K562 (cell line): ENCODE data around the gene PHF10. TPM values are rescaled to one million over a fixed set of nuclear protein-coding genes. Genes with fewer than 3 reads are reported as not detected.
A peak's percentile ranks its signal among the peaks of the same experiment; 100 is the strongest.

Experiments
- ATAC-seq: fragments of 200-7000 bp; cut with Tn5 transposase; 3 replicates; pipeline ENCODE4 v1.9.1; 2020; ENCODE audit warnings: moderate library complexity
- BruUV-seq: library from RNA; stranded (reverse); fragments of 400-500 nt; replicated peaks from 2 replicates; lab custom pipeline; 2021; lab: Mats Ljungman, UMichigan
- CTCF ChIA-PET: fragments of 300-600 bp; formaldehyde crosslinking; extraction: SDS; loops from one replicate; lab custom pipeline; 2021; ENCODE audit warnings: low intra/inter-chr PET ratio; lab: Yijun Ruan, JAX
- POLR2A ChIA-PET: fragments of 300-600, 350-650 bp; sonication (Branson Sonifier 250); formaldehyde crosslinking; extraction: SDS; loops from one replicate; lab custom pipeline; 2021; ENCODE audit warnings: antibody characterized with exemption, inconsistent platforms; lab: Yijun Ruan, JAX
- DNase-seq, 4 experiments: peaks; one replicate each; pipeline versions ENCODE4 v3.0.0 to v3.0.0-alpha.2; 2011 to 2018; ENCODE audit warnings: low spot score in 3 of 4, mixed read lengths in 3 of 4; ENCODE audit errors: extremely low read depth in 1 of 4
- FAIRE-seq: peaks from 2 replicates; lab custom pipeline; 2011; peaks lifted over from hg19 to GRCh38; lab: Jason Lieb, UNC
- H2AFZ ChIP-seq: 2 replicates; pipeline ENCODE4 v1.6.0; 2011; ENCODE audit warnings: low read depth, low read length, control low read depth, inconsistent platforms
- H3K27ac ChIP-seq: fragments of 200-600 bp; 3 replicates; pipeline ENCODE4 v1.8.0; 2011; ENCODE audit warnings: low read depth, mild to moderate bottlenecking, control low read depth, inconsistent platforms, low read length, moderate library complexity, mixed read lengths; ENCODE audit errors: extremely low read depth
- H3K27me3 ChIP-seq, 2 experiments: fragments of 300-600 bp in 1 of 2; 2 replicates in 1 of 2; 3 replicates in 1 of 2; pipeline versions ENCODE4 v1.6.0 to v1.8.0; 2011; ENCODE audit warnings: inconsistent platforms in 2 of 2, low read length in 2 of 2, mild to moderate bottlenecking in 1 of 2, mixed read lengths in 1 of 2, moderate library complexity in 1 of 2; ENCODE audit not compliant: control insufficient read depth in 2 of 2, insufficient read depth in 2 of 2
- H3K36me3 ChIP-seq: fragments of 300-600 bp; 3 replicates; pipeline ENCODE4 v1.8.0; 2011; ENCODE audit warnings: mild to moderate bottlenecking, low read length, inconsistent platforms; ENCODE audit not compliant: control insufficient read depth, insufficient read depth
- H3K4me1 ChIP-seq, 2 experiments: fragments of 200-600 bp in 1 of 2; replicated peaks in 1 of 2; 2 replicates in 1 of 2; 3 replicates in 1 of 2; pipeline versions ENCODE4 v1.5.1 to v1.8.0; 2011; ENCODE audit warnings: inconsistent platforms in 2 of 2, low read length in 2 of 2, mild to moderate bottlenecking in 1 of 2, mixed read lengths in 1 of 2, moderate library complexity in 1 of 2; ENCODE audit not compliant: control insufficient read depth in 2 of 2, insufficient read depth in 2 of 2
- H3K4me2 ChIP-seq: 2 replicates; pipeline ENCODE4 v1.6.1; 2011; ENCODE audit warnings: low read length, control low read depth, inconsistent platforms, mixed read lengths; ENCODE audit not compliant: insufficient read depth
- H3K4me3 ChIP-seq: fragments of 200-600 bp; sonication (generic), shearing (Covaris generic); 2 replicates; pipeline ENCODE4 v1.5.1; 2016; ENCODE audit warnings: control low read depth, inconsistent platforms
- H3K79me2 ChIP-seq: fragments of 200-600 bp; 3 replicates; pipeline ENCODE4 v1.8.0; 2011; ENCODE audit warnings: low read length, inconsistent platforms; ENCODE audit not compliant: control insufficient read depth, insufficient read depth
- H3K9ac ChIP-seq, 2 experiments: 2 replicates each; pipeline versions ENCODE4 v1.6.0 to v1.6.1; 2011; ENCODE audit warnings: low read depth in 2 of 2, low read length in 2 of 2, control low read depth in 1 of 2, inconsistent platforms in 1 of 2, mild to moderate bottlenecking in 1 of 2, mixed read lengths in 1 of 2; ENCODE audit not compliant: insufficient read depth in 1 of 2
- H3K9me1 ChIP-seq: one replicate; pipeline ENCODE4 v1.6.0; 2011; ENCODE audit warnings: inconsistent platforms, mild to moderate bottlenecking, low read length, moderate library complexity; ENCODE audit not compliant: control insufficient read depth, insufficient read depth
- H3K9me3 ChIP-seq: replicated peaks from 2 replicates; pipeline ENCODE4 v1.5.1; 2011; ENCODE audit warnings: low read depth, low read length, inconsistent platforms; ENCODE audit not compliant: control insufficient read depth, insufficient read depth
- H4K20me1 ChIP-seq: replicated peaks from 2 replicates; pipeline ENCODE4 v1.6.1; 2011; ENCODE audit warnings: low read length, inconsistent platforms, mixed read lengths; ENCODE audit not compliant: control insufficient read depth, insufficient read depth
- FUS ChIP-seq: fragments of 200-400 bp; formaldehyde crosslinking; optimal IDR thresholded peaks from 2 replicates; pipeline ENCODE3; 2017; ENCODE audit warnings: low read depth, low read length
- GATAD2B ChIP-seq: fragments of 450-650 bp; IDR thresholded peaks from 2 replicates; pipeline ENCODE4 v1.6.1; 2017; ENCODE audit warnings: mild to moderate bottlenecking, borderline replicate concordance
- SAP30 ChIP-seq: fragments of 200-600 bp; sonication (generic); IDR thresholded peaks from 2 replicates; pipeline ENCODE4 v1.6.1; 2012; ENCODE audit warnings: borderline replicate concordance, low read depth, mild to moderate bottlenecking, moderate library complexity, low read length, control low read depth, inconsistent platforms; ENCODE audit not compliant: insufficient read depth, poor library complexity, severe bottlenecking
- TAF9B ChIP-seq: fragments of 450-650 bp; IDR thresholded peaks from 2 replicates; pipeline ENCODE4 v1.6.1; 2018; ENCODE audit warnings: mild to moderate bottlenecking; ENCODE audit not compliant: partially characterized antibody
- U2AF2 ChIP-seq: fragments of 200-400 bp; formaldehyde crosslinking; optimal IDR thresholded peaks from 2 replicates; pipeline ENCODE3; 2017; ENCODE audit warnings: low read depth, mild to moderate bottlenecking, low read length
- ZC3H4 ChIP-seq: sonication (generic); formaldehyde crosslinking; IDR thresholded peaks from 2 replicates; pipeline ENCODE4 v1.9.0; 2021; ENCODE audit warnings: missing genetic modification reagents, borderline replicate concordance
- ZFX ChIP-seq: sonication (generic); formaldehyde crosslinking; IDR thresholded peaks from 2 replicates; pipeline ENCODE4 v1.8.0; 2022; ENCODE audit warnings: mild to moderate bottlenecking, missing genetic modification reagents, moderate library complexity
- ZNF436 ChIP-seq: fragments of 250-450, 450-650 bp; sonication (Bioruptor Pico); formaldehyde crosslinking; IDR thresholded peaks from 2 replicates; pipeline ENCODE4 v1.7.0; 2020; ENCODE audit warnings: mild to moderate bottlenecking
- WGBS: fragments of 100-300 bp; shearing (Covaris generic); methylation state at CpG from one replicate; pipeline ENCODE4 v1.1.6; 2016; ENCODE audit warnings: low coverage, mixed read lengths; ENCODE audit not compliant: insufficient coverage; ENCODE audit errors: missing lambda C conversion rate; 5-methylcytosine and 5-hydroxymethylcytosine counted together
- in situ Hi-C: fragments of 300-500 bp; cut with MboI; formaldehyde crosslinking; loops from 4 replicates; pipeline ENCODE4 v1.15.0; 2018; ENCODE audit warnings: inconsistent platforms, mixed read lengths
- intact Hi-C: fragments of 100-400 bp; cut with micrococcal nuclease; formaldehyde crosslinking; loops from 2 replicates; pipeline ENCODE4 v1.14.2; 2022
- polyA plus RNA-seq, 8 experiments: library from polyadenylated mRNA; depleted of rRNA in 4 of 8; stranded (reverse) in 5 of 8; unstranded in 3 of 8; fragments of >200 nt; fragmentation: Nextera tagmentation in 2 of 8; fragmentation: Illumina TruSeq in 1 of 8; extraction: Ambion mirVana in 2 of 8; extraction: Trizol in 1 of 8; gene quantifications; 2 replicates each; pipeline versions ENCODE4 v1.2.1 to v1.2.3, GENCODE V29; 2011 to 2014; ENCODE audit warnings: inconsistent platforms in 1 of 8, missing spikeins in 1 of 8
- total RNA-seq, 7 experiments: library from RNA; depleted of rRNA in 6 of 7; stranded (reverse); fragments of >200 nt in 6 of 7; fragmentation: Illumina TruSeq in 2 of 7; extraction: Trizol in 2 of 7; gene quantifications; 2 replicates each; pipeline versions ENCODE4 v1.2.1 to v1.2.3, GENCODE V29; 2011 to 2021; ENCODE audit warnings: low replicate concordance in 1 of 7
- TF ChIP-seq, protein P1 (sequence below): fragments of 200-800 bp; sonication (Bioruptor generic); IDR thresholded peaks from 2 replicates; pipeline ENCODE4 v1.6.1; 2017; ENCODE audit warnings: missing genetic modification characterization, missing compliant biosample characterization
- TF ChIP-seq, protein P2 (sequence below): fragments of 450-650 bp; IDR thresholded peaks from 2 replicates; pipeline ENCODE4 v1.6.1; 2016
- TF ChIP-seq, protein P3 (sequence below): sonication (generic); formaldehyde crosslinking; IDR thresholded peaks from 2 replicates; pipeline ENCODE4 v1.8.0; 2022; ENCODE audit warnings: mild to moderate bottlenecking, missing genetic modification reagents
- TF ChIP-seq, protein P4 (sequence below): fragments of 450-650 bp; IDR thresholded peaks from 2 replicates; pipeline ENCODE4 v1.7.1; 2018; ENCODE audit warnings: mild to moderate bottlenecking, low read depth; ENCODE audit not compliant: partially characterized antibody
- TF ChIP-seq, protein P5 (sequence below): IDR thresholded peaks from 2 replicates; pipeline ENCODE4 v1.6.1; 2011; ENCODE audit not compliant: insufficient read length; ENCODE audit errors: extremely low read depth

Gene PHF10
- total and polyA plus RNA-seq, 9 of the 15 experiments (the other 6 are each of a cell fraction or from before 2014, with no cell fraction given): 23.9 to 88.9 (median 46.0) TPM

DNA sequence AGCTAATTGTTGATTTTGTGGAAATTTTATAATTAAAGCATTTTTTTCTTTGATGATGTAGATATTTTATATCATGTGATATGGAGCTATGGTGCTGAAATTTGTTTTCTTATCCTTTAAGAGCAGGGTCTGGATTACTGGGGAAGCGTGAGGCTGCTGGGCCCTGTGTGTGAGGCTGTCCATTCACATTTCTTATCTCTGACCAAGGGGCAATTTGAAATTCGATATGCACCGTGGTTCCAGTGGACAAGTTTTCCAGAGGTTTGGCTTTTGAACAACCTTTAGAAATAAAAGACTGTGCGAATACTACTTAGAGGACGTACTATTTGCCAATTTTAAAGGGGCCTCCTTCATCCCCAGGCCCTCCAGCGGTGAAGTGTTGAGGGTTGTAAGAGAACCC, 30.9 kb upstream of the PHF10 start:
- no peak for FAIRE-seq
- peaks cover 37% of the 10 kb centered on the region; the same call in 2 of the 3 replicates for H3K36me3 ChIP-seq
- TF ChIP-seq, protein P1, sequence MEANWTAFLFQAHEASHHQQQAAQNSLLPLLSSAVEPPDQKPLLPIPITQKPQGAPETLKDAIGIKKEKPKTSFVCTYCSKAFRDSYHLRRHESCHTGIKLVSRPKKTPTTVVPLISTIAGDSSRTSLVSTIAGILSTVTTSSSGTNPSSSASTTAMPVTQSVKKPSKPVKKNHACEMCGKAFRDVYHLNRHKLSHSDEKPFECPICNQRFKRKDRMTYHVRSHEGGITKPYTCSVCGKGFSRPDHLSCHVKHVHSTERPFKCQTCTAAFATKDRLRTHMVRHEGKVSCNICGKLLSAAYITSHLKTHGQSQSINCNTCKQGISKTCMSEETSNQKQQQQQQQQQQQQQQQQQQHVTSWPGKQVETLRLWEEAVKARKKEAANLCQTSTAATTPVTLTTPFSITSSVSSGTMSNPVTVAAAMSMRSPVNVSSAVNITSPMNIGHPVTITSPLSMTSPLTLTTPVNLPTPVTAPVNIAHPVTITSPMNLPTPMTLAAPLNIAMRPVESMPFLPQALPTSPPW (CRISPR knock-in tag): no peak
- TF ChIP-seq ZC3H4 (CRISPR knock-in tag) (no peak), ZFX (no peak), GATAD2B (no peak), SAP30 (no peak), ZNF436 (no peak), FUS (no peak), U2AF2 (no peak), TAF9B (no peak)
- TF ChIP-seq, protein P2, sequence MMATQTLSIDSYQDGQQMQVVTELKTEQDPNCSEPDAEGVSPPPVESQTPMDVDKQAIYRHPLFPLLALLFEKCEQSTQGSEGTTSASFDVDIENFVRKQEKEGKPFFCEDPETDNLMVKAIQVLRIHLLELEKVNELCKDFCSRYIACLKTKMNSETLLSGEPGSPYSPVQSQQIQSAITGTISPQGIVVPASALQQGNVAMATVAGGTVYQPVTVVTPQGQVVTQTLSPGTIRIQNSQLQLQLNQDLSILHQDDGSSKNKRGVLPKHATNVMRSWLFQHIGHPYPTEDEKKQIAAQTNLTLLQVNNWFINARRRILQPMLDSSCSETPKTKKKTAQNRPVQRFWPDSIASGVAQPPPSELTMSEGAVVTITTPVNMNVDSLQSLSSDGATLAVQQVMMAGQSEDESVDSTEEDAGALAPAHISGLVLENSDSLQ: no peak
- TF ChIP-seq, protein P3, sequence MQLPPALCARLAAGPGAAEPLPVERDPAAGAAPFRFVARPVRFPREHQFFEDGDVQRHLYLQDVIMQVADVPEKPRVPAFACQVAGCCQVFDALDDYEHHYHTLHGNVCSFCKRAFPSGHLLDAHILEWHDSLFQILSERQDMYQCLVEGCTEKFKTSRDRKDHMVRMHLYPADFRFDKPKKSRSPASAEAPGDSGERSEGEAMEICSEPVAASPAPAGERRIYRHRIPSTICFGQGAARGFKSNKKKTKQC (CRISPR knock-in tag): no peak
- TF ChIP-seq, protein P4, sequence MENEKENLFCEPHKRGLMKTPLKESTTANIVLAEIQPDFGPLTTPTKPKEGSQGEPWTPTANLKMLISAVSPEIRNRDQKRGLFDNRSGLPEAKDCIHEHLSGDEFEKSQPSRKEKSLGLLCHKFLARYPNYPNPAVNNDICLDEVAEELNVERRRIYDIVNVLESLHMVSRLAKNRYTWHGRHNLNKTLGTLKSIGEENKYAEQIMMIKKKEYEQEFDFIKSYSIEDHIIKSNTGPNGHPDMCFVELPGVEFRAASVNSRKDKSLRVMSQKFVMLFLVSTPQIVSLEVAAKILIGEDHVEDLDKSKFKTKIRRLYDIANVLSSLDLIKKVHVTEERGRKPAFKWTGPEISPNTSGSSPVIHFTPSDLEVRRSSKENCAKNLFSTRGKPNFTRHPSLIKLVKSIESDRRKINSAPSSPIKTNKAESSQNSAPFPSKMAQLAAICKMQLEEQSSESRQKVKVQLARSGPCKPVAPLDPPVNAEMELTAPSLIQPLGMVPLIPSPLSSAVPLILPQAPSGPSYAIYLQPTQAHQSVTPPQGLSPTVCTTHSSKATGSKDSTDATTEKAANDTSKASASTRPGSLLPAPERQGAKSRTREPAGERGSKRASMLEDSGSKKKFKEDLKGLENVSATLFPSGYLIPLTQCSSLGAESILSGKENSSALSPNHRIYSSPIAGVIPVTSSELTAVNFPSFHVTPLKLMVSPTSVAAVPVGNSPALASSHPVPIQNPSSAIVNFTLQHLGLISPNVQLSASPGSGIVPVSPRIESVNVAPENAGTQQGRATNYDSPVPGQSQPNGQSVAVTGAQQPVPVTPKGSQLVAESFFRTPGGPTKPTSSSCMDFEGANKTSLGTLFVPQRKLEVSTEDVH: no peak
- TF ChIP-seq, protein P5, sequence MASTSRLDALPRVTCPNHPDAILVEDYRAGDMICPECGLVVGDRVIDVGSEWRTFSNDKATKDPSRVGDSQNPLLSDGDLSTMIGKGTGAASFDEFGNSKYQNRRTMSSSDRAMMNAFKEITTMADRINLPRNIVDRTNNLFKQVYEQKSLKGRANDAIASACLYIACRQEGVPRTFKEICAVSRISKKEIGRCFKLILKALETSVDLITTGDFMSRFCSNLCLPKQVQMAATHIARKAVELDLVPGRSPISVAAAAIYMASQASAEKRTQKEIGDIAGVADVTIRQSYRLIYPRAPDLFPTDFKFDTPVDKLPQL: no peak

More for the DNA sequence above, 30.9 kb upstream of the PHF10 start:
- WGBS: 56% methylated on average over 6 of the region's 6 CpGs
- H3K27ac ChIP-seq: no peak overlapping the region
- H3K27me3 ChIP-seq: no peaks in the 10 kb centered on the region
- intact Hi-C loops: no loop called here
- no peak for ATAC-seq
- no peaks in the 10 kb centered on the region for H3K9me3 ChIP-seq
- in situ Hi-C loops: no loop called here
- H3K4me3 ChIP-seq: no peak overlapping the region
- CTCF ChIA-PET: no interaction called here
- no peak overlapping the region for H3K4me2 ChIP-seq
- H3K4me1 ChIP-seq: peaks cover 9 to 13% of the 10 kb centered on the region in 2 experiments
- peak in 2 of 4 experiments; percentile 27 to 36 for DNase-seq
- no TSS peak for BruUV-seq
- H4K20me1 ChIP-seq: no peaks in the 10 kb centered on the region
- POLR2A ChIA-PET: interaction anchor here (1.5 kb wide), 1 partner anchor 10 kb away, joined by 4 read pairs; no protein-coding TSS in a partner anchor
- H3K9me1 ChIP-seq: no peaks in the 10 kb centered on the region
- H3K79me2 ChIP-seq: peaks cover 24% of the 10 kb centered on the region
- H3K9ac ChIP-seq: no peak overlapping the region
- 0 out of 2 replicates have a peak overlapping the region, but pooled peaks have one; percentile 10 for H2AFZ ChIP-seq
